ENCODE results near the gene AXIN1.
"Not testable (repeated sequence)": the region's sequence is repeated elsewhere in the genome, so short reads cannot be mapped to it uniquely, and the experiment has no call there.

AXIN1 gene

DNA sequence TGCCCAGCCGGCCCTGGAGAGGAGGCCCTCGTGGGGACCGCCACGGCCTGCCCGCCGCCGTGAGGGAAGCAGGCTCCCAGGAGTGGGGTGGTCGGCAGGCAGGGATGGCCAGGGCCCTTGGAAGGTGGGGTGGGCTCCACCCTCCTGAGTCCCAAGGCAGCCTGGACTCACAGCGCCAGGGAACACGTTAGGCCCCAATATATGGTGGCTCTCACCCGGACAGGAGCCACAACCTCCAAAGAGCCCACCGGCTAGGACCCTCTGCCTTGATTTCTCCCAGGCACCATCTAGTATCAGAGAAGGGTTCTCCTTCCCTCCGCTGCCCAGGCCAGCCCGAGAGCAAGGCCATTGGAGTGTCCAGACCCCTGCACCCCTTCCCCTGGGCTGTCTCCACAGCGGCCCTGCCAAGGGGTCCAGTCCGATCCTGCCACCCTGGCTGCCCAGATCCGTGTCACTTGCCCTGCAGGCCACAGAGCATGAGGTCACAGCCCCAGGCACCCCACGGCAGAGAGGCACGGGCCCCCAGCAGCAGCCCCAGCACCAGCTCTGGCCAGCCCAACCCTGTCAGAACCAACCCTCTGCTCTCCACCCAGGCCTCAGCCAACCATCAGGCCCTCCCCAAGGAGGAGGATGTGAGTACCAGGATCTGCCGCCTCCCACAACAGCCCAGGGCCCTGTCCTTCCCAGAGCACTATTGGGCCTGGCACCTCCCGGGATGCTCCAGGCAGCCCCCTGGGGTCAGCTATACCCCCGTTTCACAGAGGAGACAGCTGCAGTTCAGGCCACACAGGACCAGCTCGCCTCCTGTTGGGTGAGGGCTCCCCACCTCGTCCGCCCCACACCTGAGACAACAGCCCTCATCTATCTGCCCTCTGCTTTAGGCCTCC, 1.1 kb upstream of the AXIN1 start:
- DNase-seq, result no peak

DNA sequence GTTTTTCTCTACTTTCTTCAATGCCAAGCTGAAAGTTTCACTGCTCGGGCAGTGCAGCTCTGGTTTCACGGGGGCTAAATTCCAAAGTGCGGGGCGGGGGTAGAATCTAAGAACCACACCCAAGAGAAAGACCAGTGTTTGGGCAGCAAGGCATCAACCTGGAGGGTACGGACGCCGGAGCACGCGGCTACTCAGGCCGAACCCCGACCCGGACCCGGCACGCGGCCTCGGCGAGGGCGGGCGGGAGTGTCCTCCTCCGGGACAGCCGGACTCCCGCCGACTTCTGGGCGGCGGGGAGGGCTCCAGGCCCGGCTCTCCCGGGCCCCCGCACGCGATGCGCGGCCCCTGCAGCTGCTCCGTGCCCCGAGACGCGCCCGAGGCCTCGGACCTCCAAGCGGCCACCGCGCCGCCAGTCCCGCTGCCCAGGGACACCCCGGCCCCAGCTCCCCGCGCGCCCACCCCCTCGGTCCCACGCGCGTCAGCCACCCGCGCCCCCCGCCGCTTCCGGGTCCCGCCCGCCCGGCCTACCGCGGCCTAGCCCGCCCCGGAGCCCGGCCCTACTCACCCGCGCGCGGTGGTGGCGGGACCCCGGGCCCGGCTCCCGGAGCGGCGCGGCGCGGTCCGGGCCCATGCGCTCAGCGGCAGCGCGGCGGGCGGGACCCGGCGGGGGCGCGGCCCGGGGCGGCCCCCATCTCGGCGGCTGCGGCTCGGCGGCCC, 561 bp downstream of the AXIN1 start:
- DNase-seq, result peak in 6 of 51 donors; percentile 14 to 53 (median 26)

GRCh38 chr16:350203-350602, 2.3 kb downstream of the AXIN1 start:
- DNase-seq, result no peak

DNA sequence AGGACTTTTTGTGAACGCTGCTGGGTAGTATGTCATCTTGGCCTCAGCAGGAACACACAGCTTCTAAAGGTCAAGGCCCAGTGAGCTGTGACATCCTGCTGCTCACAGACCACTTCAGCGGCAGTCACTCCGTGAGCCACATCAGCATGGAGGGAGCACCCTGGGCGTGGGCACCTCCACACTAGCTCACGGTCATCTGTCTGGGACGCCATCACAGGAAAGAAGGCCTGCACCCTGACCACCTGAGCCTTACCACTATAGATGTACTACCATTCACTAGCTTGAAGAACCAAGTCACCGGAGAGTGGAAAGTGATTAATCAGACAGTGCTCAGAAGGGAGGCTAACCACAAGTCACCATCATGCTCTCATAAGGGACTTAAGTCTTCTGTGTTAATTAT, 3.3 kb downstream of the AXIN1 start:
- DNase-seq, result no peak

DNA sequence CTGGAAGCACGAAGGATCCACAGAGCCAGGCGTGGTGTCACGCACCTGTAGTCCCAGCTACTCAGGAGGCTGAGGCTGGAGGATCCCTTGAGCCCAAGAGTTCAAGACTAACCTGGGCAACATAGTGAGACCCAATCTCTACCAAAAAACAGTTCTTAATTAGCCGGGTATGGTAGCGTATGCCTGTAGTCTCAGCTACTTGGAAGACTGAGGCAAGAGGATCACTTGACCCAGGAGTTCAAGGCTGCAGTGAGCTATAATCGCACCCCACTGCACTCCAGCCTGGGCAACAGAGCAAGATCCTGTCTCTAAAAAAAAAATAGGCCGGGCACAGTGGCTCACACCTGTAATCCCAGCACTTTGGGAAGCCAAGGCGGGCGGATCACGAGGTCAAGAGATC, 4.0 kb downstream of the AXIN1 start:
- DNase-seq, result not testable (repeated sequence)

DNA sequence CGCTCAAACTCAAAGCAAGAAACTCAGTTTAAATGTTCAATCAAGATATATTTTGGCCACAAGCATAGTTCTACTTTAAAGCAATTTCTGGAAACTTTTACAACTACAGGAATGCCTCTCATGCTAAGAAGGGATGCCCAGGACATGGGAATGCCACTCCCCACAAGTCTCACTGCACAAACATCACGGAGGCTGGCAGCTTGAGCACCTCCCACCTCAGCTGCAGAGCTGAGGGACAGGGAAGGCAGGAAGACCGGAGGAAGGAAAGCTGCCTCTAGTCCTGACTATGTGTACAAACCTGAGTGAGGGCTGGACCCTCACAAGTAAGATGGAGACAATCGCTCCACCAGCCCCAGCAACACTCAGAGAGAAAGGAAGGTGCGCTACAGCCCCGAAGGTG, 5.3 kb downstream of the AXIN1 start:
- DNase-seq, result no peak

DNA sequence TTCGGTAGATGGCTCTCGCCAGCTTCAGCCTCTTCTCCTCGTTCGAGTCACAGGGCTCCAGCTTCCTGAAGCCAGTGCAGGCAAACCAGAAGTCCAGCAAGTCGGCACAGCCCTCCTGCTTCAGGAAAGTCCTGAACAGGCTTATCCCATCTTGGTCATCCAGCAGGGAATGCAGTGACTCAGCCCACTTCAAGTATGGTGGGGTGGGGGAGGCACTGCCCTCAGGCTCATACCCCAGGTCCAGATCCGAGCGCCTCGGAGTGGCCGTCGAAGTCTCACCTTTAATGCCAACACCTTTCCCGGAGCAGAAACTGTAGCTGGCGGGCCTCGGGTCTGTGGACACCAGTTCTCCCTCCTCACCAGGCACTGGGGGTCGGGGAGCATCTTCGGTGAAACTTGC, 5.9 kb downstream of the AXIN1 start:
- DNase-seq, result no peak

GRCh38 chr16:345772-346171, 6.8 kb downstream of the AXIN1 start:
- no peak for DNase-seq

DNA sequence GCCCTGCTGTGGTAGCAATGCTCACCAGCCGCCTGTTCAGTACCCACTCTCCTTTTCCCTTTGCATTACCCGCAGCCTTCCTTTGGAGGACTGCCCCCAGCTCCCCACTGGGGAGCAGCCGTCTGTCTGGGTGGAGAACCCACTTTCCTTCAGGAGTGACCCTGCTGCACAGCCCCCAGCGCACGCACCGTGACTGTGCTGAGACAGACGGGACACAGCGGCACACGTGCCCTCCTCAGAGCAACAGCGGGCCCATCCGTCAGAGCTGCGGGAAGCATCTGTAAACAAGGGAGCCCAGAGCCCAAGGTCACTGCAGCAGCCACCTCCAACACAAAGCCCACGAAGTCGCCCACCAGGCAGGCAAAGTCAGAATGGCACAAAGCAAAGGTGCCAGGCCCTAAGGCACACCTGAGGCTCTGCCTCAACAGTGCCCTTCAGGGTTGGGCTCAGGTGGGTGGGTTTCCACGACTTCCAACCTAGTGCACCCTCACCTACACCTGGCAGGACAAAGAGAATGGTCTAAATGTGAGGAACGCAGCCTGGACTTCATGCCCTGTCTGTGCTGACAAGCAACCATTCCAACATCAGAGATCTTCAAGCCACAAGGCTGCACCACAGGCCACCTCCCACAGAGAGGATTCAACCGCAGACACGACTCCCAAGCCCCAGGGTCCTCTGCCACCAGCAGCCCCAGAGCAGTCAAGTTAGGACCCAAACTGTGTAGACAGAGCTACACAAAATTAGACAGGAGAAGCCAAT, 9.9 kb downstream of the AXIN1 start:
- no peak for DNase-seq

DNA sequence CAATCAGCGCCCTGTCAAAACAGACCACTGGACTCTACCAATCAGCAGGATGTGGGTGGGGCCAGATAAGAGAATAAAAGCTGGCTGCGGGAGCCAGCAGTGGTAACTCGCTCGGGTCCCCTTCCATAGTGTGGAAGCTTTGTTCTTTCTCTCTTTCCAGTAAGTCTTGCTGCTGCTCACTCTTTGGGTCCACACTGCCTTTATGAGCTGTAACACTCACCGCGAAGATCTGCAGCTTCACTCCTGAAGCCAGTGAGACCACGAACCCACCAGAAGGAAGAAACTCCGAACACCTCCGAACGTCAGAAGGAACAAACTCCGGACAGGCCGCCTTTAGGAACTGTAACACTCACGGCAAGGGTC, 10.6 kb downstream of the AXIN1 start:
- DNase-seq, result not testable (repeated sequence)

- DNase-seq, result not testable (repeated sequence)
Measured at GRCh38 chr16:341095-341973, 11.2 kb downstream of the AXIN1 start.

DNA sequence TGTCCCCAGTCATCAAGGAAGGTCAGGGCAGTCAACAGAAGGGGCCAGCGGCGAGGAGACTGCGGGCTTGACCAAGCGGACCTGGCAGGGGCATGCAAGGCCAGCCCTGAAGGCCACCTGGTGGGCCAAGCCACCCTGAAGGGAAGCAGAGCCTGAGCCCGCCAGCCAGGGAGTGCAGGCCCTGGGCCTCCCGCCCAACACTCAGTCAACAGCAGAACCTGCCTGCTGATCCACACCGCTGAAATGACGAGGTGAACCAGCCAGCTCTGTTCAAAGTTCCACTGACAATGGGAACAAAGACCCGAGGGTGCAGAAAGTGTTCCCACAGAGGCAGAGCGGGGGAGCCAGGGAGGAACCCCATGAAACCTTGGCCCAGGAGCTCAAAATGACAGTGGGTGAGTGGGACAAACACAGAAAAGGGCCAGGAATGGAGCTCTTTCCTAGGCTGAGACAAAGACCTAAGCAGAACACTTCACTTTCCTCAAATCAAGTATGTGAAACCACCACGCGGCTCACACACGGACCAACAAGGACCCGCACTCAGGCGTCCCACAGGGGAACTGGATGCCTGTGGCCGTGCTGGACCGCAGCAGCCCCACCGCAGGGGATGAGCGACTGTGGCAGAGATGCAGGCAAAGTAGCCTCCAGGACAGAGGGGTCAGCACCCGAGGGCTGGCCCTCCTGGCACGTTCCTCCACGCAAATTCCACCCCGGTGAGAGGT, 12.0 kb downstream of the AXIN1 start:
- DNase-seq, result no peak

DNA sequence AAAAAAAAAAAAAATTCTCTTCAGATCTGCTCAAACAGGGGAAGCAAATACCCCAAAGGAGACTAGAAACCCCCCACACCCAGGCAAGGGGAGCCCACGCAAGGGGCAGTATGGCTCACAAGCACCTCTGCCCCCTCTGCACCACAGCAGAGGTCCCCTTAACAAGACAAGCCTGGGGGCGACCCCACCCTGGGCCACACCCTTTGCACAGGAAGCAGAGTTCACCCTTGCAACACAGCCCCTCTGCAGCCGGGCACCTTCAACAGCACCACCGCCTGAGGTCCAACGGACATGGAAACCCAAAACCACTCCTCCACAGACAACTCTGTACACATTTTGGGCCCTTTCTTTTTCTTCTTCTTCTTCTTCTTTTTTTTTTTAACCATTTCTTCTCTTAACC, 12.8 kb downstream of the AXIN1 start:
- DNase-seq, result no peak

- no peak for DNase-seq
Measured at GRCh38 chr16:337975-338575, 14.4 kb downstream of the AXIN1 start.

GRCh38 chr16:337437-337836, 15.1 kb downstream of the AXIN1 start:
- DNase-seq, result no peak

DNA sequence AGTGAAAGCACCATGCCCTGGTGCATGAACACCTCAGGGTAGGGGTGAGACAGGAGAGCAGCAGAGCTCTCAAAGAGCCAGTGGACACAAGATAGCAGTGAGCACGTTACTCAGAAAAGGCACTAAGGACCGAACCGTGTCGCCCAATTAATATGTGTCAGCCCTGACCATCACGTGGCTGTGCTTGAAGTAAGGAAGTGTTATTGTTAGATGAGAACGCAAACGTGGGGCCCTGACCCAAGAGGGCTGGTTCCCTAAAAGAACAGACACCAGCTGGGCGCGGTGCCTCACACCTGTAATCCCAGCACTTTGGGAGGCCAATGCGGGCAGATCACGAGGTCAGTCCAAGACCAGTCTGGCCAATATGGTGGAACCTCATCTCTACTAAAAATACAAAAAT, 16.3 kb downstream of the AXIN1 start:
- DNase-seq, result no peak

GRCh38 chr16:334861-335632, 17.5 kb downstream of the AXIN1 start:
- not testable (repeated sequence) for DNase-seq

DNA sequence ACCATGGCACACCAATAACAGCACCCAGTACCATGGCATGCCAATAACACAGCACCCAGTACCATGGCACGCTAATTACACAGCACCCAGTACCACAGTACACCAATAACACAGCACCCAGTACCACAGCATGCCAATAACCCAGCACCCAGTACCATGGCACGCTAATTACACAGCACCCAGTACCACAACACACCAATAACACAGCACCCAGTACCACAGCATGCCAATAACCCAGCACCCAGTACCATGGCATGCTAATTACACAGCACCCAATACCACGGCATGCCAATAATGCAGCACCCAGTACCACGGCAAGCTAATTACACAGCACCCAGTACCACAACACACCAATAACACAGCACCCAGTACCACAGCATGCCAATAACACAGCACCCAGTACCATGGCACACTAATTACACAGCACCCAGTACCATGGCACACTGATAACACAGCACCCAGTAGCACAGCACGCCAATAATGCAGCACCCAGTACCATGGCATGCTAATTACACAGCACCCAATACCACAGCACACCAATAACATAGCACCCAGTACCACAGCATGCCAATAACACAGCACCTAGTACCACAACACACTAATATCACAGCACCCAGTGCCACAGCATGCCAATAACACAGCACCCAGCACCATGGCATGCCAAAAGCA, 18.2 kb downstream of the AXIN1 start:
- not testable (repeated sequence) for DNase-seq
